ENCODE measurements around the gene CYP2W1. TPM values are rescaled to one million over a fixed set of nuclear protein-coding genes. Genes with fewer than 3 reads are reported as not detected.
"Not testable (repeated sequence)": the region's sequence is repeated elsewhere in the genome, so short reads cannot be mapped to it uniquely, and the experiment has no call there.

CYP2W1 gene
- total RNA-seq, 1 experiment from 2014 or later, result not detected

DNA sequence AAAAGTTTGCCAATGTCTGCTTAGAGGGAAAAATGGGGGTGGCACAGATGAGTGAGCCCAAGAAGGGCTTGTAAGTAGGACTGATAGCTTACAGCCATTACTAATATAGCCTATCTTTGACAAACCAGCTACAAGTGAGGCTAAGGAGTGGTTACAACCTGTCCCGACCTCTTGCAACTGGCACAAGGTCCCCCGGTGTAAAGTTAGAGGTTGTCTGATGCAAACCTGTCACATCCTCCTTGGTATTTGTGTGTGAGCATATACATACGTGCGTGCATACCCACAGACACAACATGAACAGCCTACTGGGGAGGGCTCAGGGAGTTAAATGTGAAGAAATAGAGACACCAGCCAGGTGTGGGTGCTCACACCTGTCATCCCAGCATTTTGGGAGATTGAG, 43.1 kb upstream of the CYP2W1 start:
- Histone ChIP-seq H4K20me1 (ENCODE audit: insufficient read depth, low read depth, low read length) (no peaks in the 10 kb centered on the region), H3K27me3 (ENCODE audit: low read length) (peaks cover 3% of the 10 kb centered on the region; the same call in 1 of the 2 replicates), H3K9ac (ENCODE audit: low read length) (no peak overlapping the region), H3K4me1 (ENCODE audit: low read length) (no peaks in the 10 kb centered on the region; the same call in 1 of the 2 replicates), H3K36me3 (ENCODE audit: insufficient read depth, low read length) (no peaks in the 10 kb centered on the region), H3K79me2 (ENCODE audit: low read length) (no peaks in the 10 kb centered on the region), H3K9me2 (replicated peaks; ENCODE audit: insufficient read depth, low read length) (no peaks in the 10 kb centered on the region), H3K4me2 (ENCODE audit: low read depth, low read length, poor library complexity, severe bottlenecking) (no peak overlapping the region), H3K4me3 (ENCODE audit: low read length) (no peak overlapping the region), H3K9me3 (ENCODE audit: low read length) (peaks cover 3% of the 10 kb centered on the region; the same call in 1 of the 2 replicates), H2AFZ (ENCODE audit: low read length) (no peak overlapping the region), H3K27ac (ENCODE audit: low read length) (no peak overlapping the region)
- DNase-seq, result no peak

DNA sequence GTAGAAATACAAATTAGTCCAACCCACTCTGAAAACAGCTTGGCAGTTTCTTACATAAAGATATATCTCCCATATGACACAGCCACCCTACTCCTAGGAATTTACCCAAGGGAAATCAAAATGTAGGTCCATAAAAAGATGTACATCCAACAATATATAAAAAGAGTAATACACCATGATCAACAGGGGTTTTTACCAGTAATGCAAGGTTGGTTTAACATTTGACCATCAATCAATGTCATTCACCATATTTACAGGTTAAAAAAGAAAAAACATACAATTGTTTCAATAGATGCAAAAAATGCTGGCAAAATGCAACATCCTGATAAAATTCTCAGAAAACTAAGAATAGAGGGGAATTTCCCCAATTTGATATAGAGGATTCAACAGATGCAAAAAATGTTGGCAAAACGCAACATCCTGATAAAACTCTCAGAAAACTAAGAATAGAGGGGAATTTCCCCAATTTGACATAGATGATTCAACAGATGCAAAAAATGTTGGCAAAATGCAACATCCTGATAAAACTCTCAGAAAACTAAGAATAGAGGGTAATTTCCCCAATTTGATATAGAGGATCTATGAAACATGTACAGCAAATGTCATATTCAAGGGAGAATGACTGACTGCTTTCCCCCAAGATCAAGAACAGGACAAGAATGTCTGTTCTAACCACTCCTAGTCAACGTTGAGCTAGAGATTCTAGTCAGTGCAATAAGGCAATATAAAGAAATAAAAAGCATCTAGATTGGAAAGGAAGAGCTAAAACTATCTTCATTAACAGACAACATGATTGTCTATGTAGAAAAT, 42.2 kb upstream of the CYP2W1 start:
- no peak for DNase-seq
- H3K36me3 ChIP-seq (ENCODE audit: insufficient read depth, low read length), result no peaks in the 10 kb centered on the region
- no peak overlapping the region for H2AFZ ChIP-seq (ENCODE audit: low read length)
- no peaks in the 10 kb centered on the region; the same call in 1 of the 2 replicates for H3K4me1 ChIP-seq (ENCODE audit: low read length)
- no peak overlapping the region for H3K4me3 ChIP-seq (ENCODE audit: low read length)
- no peaks in the 10 kb centered on the region for H3K79me2 ChIP-seq (ENCODE audit: low read length)
- no peak overlapping the region for H3K9ac ChIP-seq (ENCODE audit: low read length)
- H3K27me3 ChIP-seq (ENCODE audit: low read length), result peaks cover 3% of the 10 kb centered on the region; the same call in 1 of the 2 replicates
- H3K9me2 ChIP-seq (replicated peaks; ENCODE audit: insufficient read depth, low read length), result no peaks in the 10 kb centered on the region
- H3K27ac ChIP-seq (ENCODE audit: low read length), result no peak overlapping the region
- peaks cover 3% of the 10 kb centered on the region; the same call in 1 of the 2 replicates for H3K9me3 ChIP-seq (ENCODE audit: low read length)
- no peaks in the 10 kb centered on the region for H4K20me1 ChIP-seq (ENCODE audit: insufficient read depth, low read depth, low read length)
- no peak overlapping the region for H3K4me2 ChIP-seq (ENCODE audit: low read depth, low read length, poor library complexity, severe bottlenecking)

GRCh38 chr7:943793-944192, 39.2 kb upstream of the CYP2W1 start:
- H3K27ac ChIP-seq (ENCODE audit: low read length); H3K9me3 ChIP-seq (ENCODE audit: low read length); H3K4me3 ChIP-seq (ENCODE audit: low read length); H2AFZ ChIP-seq (ENCODE audit: low read length); H3K9ac ChIP-seq (ENCODE audit: low read length); H3K27me3 ChIP-seq (ENCODE audit: low read length); H3K4me1 ChIP-seq (ENCODE audit: low read length); H3K36me3 ChIP-seq (ENCODE audit: insufficient read depth, low read length); H3K9me2 ChIP-seq (replicated peaks; ENCODE audit: insufficient read depth, low read length); H3K79me2 ChIP-seq (ENCODE audit: low read length); H4K20me1 ChIP-seq (ENCODE audit: insufficient read depth, low read depth, low read length); DNase-seq; H3K4me2 ChIP-seq (ENCODE audit: low read depth, low read length, poor library complexity, severe bottlenecking): not testable (repeated sequence)

GRCh38 chr7:944744-945143, 38.2 kb upstream of the CYP2W1 start:
- DNase-seq, result no peak
- Histone ChIP-seq H3K27me3 (ENCODE audit: low read length) (peaks cover 3% of the 10 kb centered on the region; the same call in 1 of the 2 replicates), H3K9ac (ENCODE audit: low read length) (no peak overlapping the region), H3K27ac (ENCODE audit: low read length) (no peak overlapping the region), H3K79me2 (ENCODE audit: low read length) (no peaks in the 10 kb centered on the region), H4K20me1 (ENCODE audit: insufficient read depth, low read depth, low read length) (no peaks in the 10 kb centered on the region), H3K36me3 (ENCODE audit: insufficient read depth, low read length) (no peaks in the 10 kb centered on the region), H3K4me2 (ENCODE audit: low read depth, low read length, poor library complexity, severe bottlenecking) (no peak overlapping the region), H3K4me1 (ENCODE audit: low read length) (0 out of 2 replicates have a peak, but pooled peaks cover 5% of the 10 kb centered on the region), H3K4me3 (ENCODE audit: low read length) (no peak overlapping the region), H3K9me3 (ENCODE audit: low read length) (peaks cover 3% of the 10 kb centered on the region; the same call in 1 of the 2 replicates), H2AFZ (ENCODE audit: low read length) (no peak overlapping the region), H3K9me2 (replicated peaks; ENCODE audit: insufficient read depth, low read length) (no peaks in the 10 kb centered on the region)

- Histone ChIP-seq H3K27me3 (ENCODE audit: low read length) (peaks cover 3% of the 10 kb centered on the region; the same call in 1 of the 2 replicates), H3K79me2 (ENCODE audit: low read length) (no peaks in the 10 kb centered on the region), H4K20me1 (ENCODE audit: insufficient read depth, low read depth, low read length) (no peaks in the 10 kb centered on the region), H3K4me1 (ENCODE audit: low read length) (0 out of 2 replicates have a peak, but pooled peaks cover 5% of the 10 kb centered on the region), H2AFZ (ENCODE audit: low read length) (no peak overlapping the region), H3K9ac (ENCODE audit: low read length) (no peak overlapping the region), H3K4me2 (ENCODE audit: low read depth, low read length, poor library complexity, severe bottlenecking) (no peak overlapping the region), H3K27ac (ENCODE audit: low read length) (no peak overlapping the region), H3K4me3 (ENCODE audit: low read length) (no peak overlapping the region), H3K9me2 (replicated peaks; ENCODE audit: insufficient read depth, low read length) (no peaks in the 10 kb centered on the region), H3K9me3 (ENCODE audit: low read length) (peaks cover 3% of the 10 kb centered on the region; the same call in 1 of the 2 replicates), H3K36me3 (ENCODE audit: insufficient read depth, low read length) (no peaks in the 10 kb centered on the region)
- DNase-seq, result no peak
Observed at GRCh38 chr7:945147-945555, 37.8 kb upstream of the CYP2W1 start.

DNA sequence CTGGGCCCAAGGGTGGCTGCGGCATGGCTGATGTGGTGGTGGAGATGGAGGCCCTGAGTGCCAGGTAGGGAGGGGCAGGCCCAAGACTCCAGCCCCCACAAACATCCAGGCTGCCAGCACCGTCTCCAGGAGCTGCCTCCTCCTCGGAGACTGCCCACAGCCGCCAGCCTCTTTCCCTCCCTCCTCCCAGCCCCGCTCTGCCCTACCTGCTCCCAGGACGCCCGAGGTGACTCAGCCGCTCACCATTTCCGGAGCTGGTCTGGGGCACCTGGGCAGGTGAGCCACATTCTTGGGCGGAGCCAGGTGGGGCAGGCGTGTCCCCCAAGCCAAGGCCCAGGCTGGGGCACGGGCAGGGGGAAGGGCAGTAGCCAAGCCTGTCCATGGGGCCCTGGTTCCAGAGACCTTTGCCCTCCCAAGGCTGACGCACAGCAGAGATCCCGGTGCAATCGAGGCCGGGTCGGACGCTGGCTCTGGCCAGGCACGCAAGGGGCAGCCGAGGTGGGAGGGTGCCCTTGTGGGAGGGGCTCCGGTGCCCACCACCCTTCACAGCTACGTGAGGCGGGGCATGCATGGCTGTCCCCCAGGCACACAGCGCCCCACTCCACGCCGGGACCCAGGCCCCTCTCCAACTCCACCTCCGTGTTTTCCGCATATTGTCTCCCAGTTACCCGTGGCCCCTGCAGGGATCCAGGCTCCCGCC, 37.3 kb upstream of the CYP2W1 start:
- no peak overlapping the region for H3K27ac ChIP-seq (ENCODE audit: low read length)
- 0 out of 2 replicates have a peak, but pooled peaks cover 5% of the 10 kb centered on the region for H3K4me1 ChIP-seq (ENCODE audit: low read length)
- no peak overlapping the region for H2AFZ ChIP-seq (ENCODE audit: low read length)
- H3K9me2 ChIP-seq (replicated peaks; ENCODE audit: insufficient read depth, low read length), result no peaks in the 10 kb centered on the region
- H3K4me3 ChIP-seq (ENCODE audit: low read length), result no peak overlapping the region
- no peaks in the 10 kb centered on the region for H3K36me3 ChIP-seq (ENCODE audit: insufficient read depth, low read length)
- no peak overlapping the region for H3K4me2 ChIP-seq (ENCODE audit: low read depth, low read length, poor library complexity, severe bottlenecking)
- no peaks in the 10 kb centered on the region for H4K20me1 ChIP-seq (ENCODE audit: insufficient read depth, low read depth, low read length)
- H3K27me3 ChIP-seq (ENCODE audit: low read length), result peaks cover 1% of the 10 kb centered on the region; the same call in 1 of the 2 replicates
- H3K9ac ChIP-seq (ENCODE audit: low read length), result no peak overlapping the region
- no peak for DNase-seq
- no peaks in the 10 kb centered on the region; the same call in 1 of the 2 replicates for H3K9me3 ChIP-seq (ENCODE audit: low read length)
- no peaks in the 10 kb centered on the region for H3K79me2 ChIP-seq (ENCODE audit: low read length)

DNA sequence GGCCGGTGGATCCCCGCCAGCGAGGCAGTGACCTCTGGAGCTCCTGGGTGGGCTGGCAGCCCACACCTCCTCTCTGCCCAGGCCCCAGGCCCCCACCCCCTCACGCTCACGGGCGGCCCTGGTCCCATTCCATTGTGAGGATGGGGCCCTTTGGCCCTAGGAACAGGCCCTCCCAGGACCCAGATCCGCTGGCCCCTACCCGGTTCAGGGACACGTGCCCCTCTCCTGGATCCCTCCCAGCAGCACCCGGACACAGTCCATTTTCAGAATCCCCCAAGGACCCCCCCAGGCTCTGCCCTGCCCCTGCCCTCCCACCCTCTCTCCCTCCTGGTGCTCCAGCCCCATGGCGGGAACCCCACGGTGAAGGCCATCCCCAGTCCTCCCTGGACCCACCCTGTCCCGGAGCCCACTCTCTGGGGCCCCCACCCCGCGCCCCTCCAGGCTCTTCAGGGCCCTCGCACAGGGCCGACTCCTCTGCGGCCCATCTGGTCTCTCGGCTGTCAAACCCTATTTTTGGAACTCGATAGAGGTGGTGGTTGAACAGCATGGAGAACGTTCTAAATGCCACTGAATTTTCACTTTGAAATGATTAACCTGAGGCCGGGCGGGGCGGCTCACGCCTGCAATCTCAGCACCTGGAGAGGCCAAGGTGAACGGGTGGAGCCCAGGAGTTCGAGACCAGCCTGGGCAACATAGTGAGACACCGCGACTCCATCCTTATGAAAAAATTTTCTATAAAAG, 36.6 kb upstream of the CYP2W1 start:
- no peak overlapping the region for H3K4me2 ChIP-seq (ENCODE audit: low read depth, low read length, poor library complexity, severe bottlenecking)

More for the DNA sequence above, 36.6 kb upstream of the CYP2W1 start:
- Histone ChIP-seq H3K9ac (ENCODE audit: low read length) (no peak overlapping the region), H3K36me3 (ENCODE audit: insufficient read depth, low read length) (no peaks in the 10 kb centered on the region), H4K20me1 (ENCODE audit: insufficient read depth, low read depth, low read length) (no peaks in the 10 kb centered on the region), H2AFZ (ENCODE audit: low read length) (no peak overlapping the region), H3K4me3 (ENCODE audit: low read length) (no peak overlapping the region), H3K4me1 (ENCODE audit: low read length) (0 out of 2 replicates have a peak, but pooled peaks cover 5% of the 10 kb centered on the region), H3K79me2 (ENCODE audit: low read length) (no peaks in the 10 kb centered on the region), H3K27ac (ENCODE audit: low read length) (no peak overlapping the region), H3K9me3 (ENCODE audit: low read length) (no peaks in the 10 kb centered on the region), H3K27me3 (ENCODE audit: low read length) (no peaks in the 10 kb centered on the region), H3K9me2 (replicated peaks; ENCODE audit: insufficient read depth, low read length) (no peaks in the 10 kb centered on the region)
- DNase-seq, result no peak

Measured in Karpas-422 (cell line).